ENCODE results near the gene SULT6B1.
"Not testable (repeated sequence)": the region's sequence is repeated elsewhere in the genome, so short reads cannot be mapped to it uniquely, and the experiment has no call there.

Gene SULT6B1

DNA sequence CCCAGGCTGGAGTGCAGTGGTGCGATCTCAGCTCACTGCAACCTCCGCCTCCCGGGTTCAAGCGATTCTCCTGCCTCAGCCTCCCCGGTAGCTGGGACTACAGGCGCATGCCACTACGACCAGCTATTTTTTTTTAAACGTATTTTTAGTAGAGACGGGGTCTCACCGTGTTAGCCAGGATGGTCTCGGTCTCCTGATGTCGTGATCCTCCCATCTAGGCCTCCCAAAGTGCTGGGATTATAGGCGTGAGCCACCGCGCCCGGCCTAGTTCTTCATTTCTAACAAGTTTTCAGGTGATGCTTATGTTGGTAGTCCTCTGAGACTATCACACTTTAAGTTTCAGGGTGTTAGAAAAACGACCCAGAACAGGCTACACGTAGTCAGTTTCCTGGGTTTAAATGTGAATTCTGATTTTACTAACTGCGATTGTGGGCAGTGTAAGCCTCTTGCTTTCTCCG is 7.4 kb upstream of the SULT6B1 start:
- DNase-seq, result not testable (repeated sequence)

DNA sequence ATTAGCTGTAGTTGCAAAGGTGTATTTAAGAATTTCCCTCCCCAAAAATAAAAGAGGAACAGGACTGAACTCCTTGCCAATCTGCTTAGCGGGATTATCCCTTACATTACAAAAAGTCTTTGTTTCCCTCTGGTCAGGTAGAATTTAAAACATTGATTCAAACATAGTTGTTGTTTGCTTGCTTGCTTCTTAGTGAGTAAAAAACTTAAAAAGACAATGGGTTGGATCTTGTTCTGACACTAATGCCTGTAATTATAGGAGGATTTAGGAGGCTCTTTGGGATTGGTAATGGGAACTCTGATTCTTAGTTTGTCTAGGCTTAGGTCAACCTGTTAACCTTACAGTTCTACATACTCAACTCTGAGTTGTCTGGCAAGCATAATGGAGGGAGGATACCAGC is 4.1 kb upstream of the SULT6B1 start:
- DNase-seq, result no peak

GRCh38 chr2:37191747-37192146 is 3.3 kb upstream of the SULT6B1 start:
- no peak for DNase-seq

- no peak for DNase-seq
Observed at GRCh38 chr2:37191253-37191652, 2.8 kb upstream of the SULT6B1 start.

DNA sequence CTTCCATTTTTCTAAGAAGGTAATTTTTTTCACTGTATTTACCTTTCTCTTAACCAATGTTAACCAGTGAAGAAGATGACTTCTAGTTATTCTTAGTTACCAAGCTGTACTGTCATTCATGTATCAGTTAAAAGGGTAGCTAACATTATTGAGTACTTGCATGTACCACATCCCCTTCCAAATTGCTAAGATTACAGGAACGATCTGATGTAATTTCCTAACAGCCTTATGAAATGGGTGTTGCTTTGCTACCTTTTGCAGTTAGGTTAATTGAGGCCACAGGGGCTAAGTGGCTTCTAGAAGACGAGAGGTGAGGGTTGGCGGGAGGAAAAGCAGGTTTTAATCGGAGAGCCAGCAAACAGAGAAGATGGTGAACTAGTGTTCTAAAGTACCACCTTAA is 1.8 kb upstream of the SULT6B1 start:
- DNase-seq, result no peak

GRCh38 chr2:37189452-37190153 is 1.1 kb upstream of the SULT6B1 start:
- no peak for DNase-seq

GRCh38 chr2:37181726-37182684 is 6.5 kb downstream of the SULT6B1 start:
- no peak for DNase-seq

- DNase-seq, result no peak
Observed at GRCh38 chr2:37180640-37181039, 7.8 kb downstream of the SULT6B1 start.

- DNase-seq, result no peak
Observed at GRCh38 chr2:37180006-37180639, 8.3 kb downstream of the SULT6B1 start.

GRCh38 chr2:37173741-37174140 is 14.7 kb downstream of the SULT6B1 start:
- no peak for DNase-seq

DNA sequence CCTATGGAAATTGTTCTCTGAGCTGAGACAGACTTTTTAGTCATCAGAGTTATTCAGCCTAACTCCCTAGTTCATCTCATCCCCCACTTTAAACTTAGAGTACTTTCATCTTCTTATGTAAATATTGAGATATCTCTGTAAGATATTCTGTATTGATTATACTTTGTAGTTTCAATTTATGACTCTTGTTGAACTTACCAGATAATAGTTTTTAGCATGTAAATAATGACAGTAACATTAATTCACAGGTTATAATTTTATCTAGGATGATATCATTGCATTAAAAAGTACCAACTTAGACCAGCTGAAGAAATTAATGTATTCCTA is 16.9 kb downstream of the SULT6B1 start:
- no peak for DNase-seq

GRCh38 chr2:37168217-37168981 is 20.1 kb downstream of the SULT6B1 start:
- no peak for DNase-seq

GRCh38 chr2:37167636-37168180 is 20.8 kb downstream of the SULT6B1 start:
- no peak for DNase-seq

GRCh38 chr2:37164757-37165156 is 23.7 kb downstream of the SULT6B1 start:
- DNase-seq, result no peak

GRCh38 chr2:37156857-37157714 is 31.4 kb downstream of the SULT6B1 start, which contains the start of gene EIF2AK2:
EIF2AK2 (minus strand) TSS chr2:37156980; CDS start chr2:37147806, 9,174 bp downstream.
- DNase-seq, result peak; percentile 85

- peak; percentile 11 for DNase-seq
Observed at GRCh38 chr2:37156071-37156856, 32.2 kb downstream of the SULT6B1 start.

DNA sequence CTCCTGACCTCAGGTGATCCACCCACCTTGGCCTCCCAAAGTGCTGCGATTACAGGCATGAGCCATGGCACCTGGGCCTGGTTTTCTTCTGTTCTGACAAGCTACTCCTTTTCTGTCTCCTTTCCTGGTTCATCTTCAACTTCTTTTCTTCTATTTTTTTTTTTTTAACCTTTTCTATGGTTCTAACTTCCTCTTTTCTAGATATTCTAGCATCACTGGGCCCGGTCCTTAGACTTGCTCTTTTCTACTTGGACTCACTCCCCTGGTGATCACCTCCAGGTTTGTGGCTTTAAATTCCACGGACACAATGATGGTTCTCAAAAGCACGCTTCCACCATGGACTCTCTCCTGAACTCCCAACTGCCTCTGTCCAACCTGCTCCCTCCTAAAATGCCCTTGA is 33.7 kb downstream of the SULT6B1 start:
- no peak for DNase-seq

GRCh38 chr2:37153224-37153623 is 35.2 kb downstream of the SULT6B1 start:
- DNase-seq, result no peak

- no peak for DNase-seq
Observed at GRCh38 chr2:37149626-37150322, 38.7 kb downstream of the SULT6B1 start.

GRCh38 chr2:37148325-37148724 is 40.1 kb downstream of the SULT6B1 start:
- DNase-seq, result no peak

Measured in stimulated activated CD4-positive, alpha-beta T cell treated with anti-CD3 and anti-CD28 coated beads, Interleukin-1b, Interleukin-23, amount 100 ng/mL, for 48 hours (primary cell).